NOMO-1 (cell line): Measurements from ENCODE around the gene GRM7.

Source experiments
- DNase-seq, 2 experiments: peaks; one replicate each; lab custom pipeline; 2025; ENCODE audit not compliant: unreplicated experiment in 2 of 2; lab: John Stamatoyannopoulos, UW

GRM7 gene

GRCh38 chr3:6965881-6966280 lies 105.0 kb downstream of the GRM7 start:
- DNase-seq = no peak

- no peak for DNase-seq
Measured at GRCh38 chr3:6971933-6972332, 111.0 kb downstream of the GRM7 start.

GRCh38 chr3:6985848-6986247 lies 124.9 kb downstream of the GRM7 start:
- no peak for DNase-seq

DNA sequence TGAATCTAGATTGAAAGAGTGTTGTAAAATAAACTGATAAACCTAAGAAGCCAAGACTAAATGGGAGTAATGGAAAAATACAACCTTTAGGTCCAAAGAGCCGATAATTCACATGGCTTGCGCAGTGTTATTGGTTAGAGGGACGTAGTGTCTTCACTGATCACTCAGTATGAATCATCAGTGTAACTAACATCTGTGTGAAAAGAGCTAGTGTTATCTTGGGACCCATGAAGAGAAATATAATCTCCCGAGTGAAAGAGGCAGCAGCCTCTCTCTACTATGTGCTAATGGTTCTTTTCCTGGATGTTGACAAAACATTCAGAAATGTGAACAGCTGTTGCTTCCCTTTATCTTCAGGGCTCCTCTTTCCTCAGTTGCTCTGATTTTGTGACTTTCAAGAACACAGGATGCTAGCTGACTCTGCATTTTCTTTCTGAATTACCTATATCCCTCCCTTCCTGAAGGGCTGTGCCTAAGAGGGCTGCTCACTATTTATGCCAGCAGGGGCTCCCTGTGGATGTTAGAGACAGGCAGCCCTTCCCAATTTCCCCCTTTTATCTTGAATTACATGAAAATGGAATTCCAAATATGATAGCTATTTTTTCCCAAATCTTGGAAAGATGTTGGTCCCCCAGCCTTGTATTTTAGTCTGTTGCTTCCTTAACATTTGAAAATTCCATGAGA lies 128.8 kb downstream of the GRM7 start:
- DNase-seq = no peak

DNA sequence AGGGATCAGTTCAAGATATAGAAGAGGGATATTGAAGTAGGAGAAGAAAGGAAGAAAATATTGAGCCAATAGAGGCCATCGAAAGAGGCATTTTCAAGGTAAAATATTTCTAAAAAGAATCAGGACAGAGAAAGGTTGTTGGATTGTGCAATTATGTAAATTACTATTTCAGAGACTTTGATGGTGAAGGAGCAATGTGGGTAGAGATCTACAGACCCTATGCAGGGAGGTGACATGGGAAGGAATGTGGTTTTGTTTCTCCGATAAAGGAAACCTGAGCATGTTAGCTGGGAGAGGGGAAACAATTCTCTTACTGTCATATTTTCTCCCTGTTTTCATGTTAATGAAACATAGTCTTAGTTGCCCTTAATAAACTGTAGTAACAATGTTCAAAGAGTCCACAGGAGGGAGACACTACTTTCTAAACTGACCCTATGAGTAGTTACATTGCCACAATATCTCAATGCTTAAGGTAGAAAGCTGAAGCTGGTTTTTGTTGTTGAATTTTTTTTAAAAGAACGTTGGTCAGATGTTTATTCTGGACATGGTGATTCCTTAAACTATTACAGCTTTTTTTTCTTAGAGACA lies 133.3 kb downstream of the GRM7 start:
- no peak for DNase-seq

DNA sequence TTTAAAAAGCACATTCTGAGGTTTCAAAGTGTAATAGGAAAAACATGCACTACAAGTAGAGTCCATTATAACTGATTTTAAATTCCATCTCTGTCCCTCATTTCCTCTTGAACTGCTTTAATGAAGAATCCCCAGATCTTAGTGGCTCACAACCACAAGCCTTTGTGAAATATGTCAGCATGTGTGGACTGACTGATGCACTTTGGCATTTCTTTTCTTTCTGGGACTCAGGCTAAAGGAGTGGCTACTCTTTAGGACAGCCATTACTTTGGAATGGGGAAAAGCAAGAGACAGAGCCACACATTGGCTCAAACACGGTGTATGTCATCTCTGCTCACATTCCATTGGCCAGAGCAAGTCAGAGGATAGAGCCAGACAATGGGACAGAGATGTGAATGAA lies 139.6 kb downstream of the GRM7 start:
- DNase-seq = no peak

GRCh38 chr3:7001370-7001769 lies 140.5 kb downstream of the GRM7 start:
- DNase-seq = no peak

DNA sequence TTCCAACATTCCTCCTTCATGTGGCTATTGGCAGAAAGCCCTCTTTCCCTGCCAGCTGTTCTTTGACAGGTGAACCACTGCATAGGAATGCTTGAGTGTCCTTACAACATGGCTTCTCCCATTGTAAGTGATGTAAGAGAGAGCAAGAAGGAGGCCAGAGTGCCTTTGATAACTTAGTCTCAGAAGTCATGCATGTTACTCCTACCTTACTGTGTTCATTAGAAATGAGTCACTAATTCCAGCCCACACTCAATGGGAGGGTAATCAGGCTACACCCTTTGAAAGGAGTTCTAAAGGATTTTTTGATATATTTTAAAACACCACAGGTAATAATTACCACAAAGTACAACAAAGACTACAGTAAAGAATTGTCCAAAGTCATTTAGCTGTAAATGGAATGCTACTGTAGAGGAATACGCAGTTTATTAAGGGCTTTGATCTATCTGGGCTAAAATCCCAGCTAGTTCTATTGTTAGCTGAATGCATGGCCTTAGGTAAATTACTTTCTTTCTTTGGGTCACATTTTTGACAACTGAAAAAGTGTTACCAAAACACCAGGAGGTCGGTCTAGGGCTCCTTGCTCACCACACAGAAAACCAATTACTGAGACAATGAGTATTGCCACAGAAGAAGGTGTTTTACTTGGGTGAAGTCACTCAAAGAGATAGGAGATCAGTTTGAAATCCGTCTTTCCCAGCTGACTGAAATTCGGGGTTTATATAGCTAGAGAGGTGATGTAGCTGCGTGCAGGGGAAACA lies 154.9 kb downstream of the GRM7 start:
- DNase-seq = no peak

DNA sequence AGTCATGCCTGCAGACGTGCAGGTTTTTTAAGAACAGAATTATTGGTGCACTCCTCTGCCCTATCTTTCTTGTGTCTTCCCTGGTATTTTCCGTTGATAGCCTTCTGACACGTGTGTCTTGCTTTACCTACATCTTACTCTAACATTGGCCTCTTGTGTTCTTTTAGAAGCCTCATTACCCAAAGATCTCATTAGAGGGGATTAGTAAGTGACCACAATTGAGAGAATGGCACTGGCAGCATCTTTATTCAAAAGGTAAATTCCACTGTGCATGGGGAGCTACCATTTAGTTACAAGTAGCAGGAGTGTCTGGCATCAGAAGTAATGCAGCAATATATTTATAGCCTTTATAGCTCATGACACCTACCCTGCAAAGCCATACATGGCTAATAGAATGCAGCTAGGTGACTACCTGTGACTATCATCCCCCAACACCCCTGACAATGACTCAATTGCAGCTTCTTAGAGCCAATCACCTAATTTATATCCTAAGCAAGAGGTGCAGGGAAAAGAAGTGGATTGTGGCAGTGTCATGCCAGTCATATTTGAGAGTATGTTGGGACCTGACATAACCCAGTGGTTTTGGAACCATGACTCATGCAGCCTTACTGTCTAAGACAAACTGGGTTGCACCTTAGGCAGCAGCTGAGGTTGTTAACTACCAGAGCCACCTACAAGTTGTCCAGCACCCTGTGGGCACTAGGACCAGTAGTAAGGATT lies 164.8 kb downstream of the GRM7 start:
- DNase-seq = no peak

- DNase-seq = no peak
Measured at GRCh38 chr3:7029562-7029961, 168.6 kb downstream of the GRM7 start.

GRCh38 chr3:7038394-7038793 lies 177.5 kb downstream of the GRM7 start:
- DNase-seq = no peak

GRCh38 chr3:7062714-7063113 lies 201.8 kb downstream of the GRM7 start:
- no peak for DNase-seq

DNA sequence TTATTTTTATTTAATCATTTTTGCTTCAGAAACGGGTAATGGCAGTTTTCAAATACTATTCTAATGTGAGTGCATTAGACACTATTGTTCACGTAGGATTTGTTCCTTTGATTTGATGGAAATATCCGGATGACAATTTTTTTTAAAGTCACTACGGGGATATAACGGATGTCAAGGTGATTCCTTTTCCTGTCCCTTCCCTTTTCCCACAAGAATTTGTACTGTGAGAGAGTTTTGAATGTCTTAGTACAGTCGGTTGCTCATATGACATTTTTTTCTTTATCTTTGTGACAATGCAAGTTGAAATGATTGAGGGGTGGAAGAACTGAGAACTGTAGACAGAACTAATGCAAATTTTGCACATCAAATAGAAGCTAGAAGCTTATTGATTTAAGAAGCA lies 209.5 kb downstream of the GRM7 start:
- no peak for DNase-seq

GRCh38 chr3:7074217-7074616 lies 213.3 kb downstream of the GRM7 start:
- DNase-seq = no peak

GRCh38 chr3:7075117-7075516 lies 214.2 kb downstream of the GRM7 start:
- DNase-seq = no peak

GRCh38 chr3:7075901-7076300 lies 215.0 kb downstream of the GRM7 start:
- DNase-seq = no peak

- DNase-seq = no peak
Measured at GRCh38 chr3:7082244-7082643, 221.3 kb downstream of the GRM7 start.

DNA sequence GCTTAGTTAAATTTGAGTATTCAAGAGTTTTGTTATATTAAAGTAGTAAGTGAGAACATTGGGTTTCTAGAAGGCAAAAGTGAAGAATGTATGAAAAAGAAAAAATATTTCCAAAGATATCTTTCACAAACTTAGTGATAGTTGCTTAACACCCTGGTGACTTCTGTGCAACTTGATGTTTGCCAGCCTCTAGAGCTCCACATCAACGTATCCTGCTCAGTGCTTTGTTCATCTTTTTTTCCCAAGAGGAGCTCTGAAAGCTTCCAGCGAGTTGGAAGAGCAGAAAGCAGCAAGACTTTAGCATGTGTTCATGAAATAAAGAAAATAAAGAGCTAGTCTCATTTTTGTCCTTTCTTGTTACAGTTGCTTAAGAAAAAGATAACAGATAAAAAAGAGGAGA lies 225.5 kb downstream of the GRM7 start:
- no peak for DNase-seq

DNA sequence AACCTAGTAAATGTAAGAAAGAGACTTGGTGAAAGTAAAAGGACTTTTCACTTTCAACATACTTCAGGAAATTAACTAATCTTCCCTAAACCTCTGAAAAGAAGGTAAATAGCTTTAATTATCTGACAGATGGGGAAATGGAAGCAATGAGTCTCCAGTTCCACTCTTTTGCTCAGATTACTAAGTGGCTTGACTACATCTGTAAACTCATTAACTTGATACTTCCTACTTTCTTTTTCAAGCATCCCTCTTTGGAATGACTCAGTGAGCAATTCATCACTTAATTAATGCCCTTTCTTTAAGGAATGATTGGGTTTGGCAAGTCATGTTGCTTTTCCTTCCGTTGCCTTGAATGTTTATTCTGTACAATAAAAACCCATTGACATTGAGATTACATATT lies 234.2 kb downstream of the GRM7 start:
- no peak for DNase-seq

DNA sequence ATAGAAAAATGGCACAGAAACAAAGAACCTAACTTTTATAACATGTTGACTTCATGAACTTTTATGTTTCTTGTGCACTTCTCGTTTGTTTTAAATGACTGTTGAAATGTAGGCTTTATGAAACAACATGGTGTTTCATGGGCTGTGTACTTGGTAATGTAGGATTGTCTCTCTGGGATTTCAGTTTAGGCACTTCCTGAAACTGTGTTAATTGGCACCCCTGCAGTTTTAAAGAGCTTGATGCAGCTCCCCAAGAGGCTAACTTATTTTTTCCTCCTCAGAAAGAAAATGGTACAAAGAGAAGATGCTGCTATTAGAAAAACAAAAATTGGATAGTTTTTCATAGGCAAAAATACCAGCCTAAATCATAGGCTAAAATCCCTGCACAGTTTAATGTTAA lies 239.2 kb downstream of the GRM7 start:
- DNase-seq = no peak

DNA sequence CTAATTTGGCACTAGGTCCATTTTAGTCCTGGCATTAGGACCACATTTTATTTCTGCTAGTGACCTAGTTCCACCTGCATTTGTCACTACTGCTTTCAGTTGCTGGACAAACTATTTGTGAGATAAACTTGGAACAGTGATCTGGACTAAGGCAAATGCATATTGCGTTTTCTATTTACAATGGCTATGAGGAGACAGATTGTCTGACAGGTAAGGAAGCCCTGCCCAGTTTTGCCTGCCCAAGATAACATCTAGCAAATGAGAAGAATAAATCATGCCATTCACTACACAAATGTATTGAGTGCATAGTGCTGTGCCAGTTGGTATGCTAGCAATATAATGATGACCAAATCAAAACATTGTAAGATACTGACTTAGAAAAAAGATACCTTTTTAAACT lies 245.7 kb downstream of the GRM7 start:
- DNase-seq = no peak
